ENCODE results near the gene RAD23A.
"Not testable (repeated sequence)": the region's sequence is repeated elsewhere in the genome, so short reads cannot be mapped to it uniquely, and the experiment has no call there.

The RAD23A gene

GRCh38 chr19:12945479-12946091, at the start of gene RAD23A:
RAD23A (plus strand) TSS chr19:12945862; CDS start chr19:12945949, 87 bp downstream.
- DNase-seq: peak; percentile 99

GRCh38 chr19:12896460-12896859, 49.2 kb upstream of the RAD23A start:
- no peak for DNase-seq

GRCh38 chr19:12899891-12900518, 45.7 kb upstream of the RAD23A start:
- no peak for DNase-seq

GRCh38 chr19:12907166-12907565, 38.5 kb upstream of the RAD23A start:
- DNase-seq: no peak

GRCh38 chr19:12912571-12912970, 33.1 kb upstream of the RAD23A start:
- DNase-seq: no peak

GRCh38 chr19:12913011-12913561, 32.6 kb upstream of the RAD23A start:
- no peak for DNase-seq

- DNase-seq: peak; percentile 75
These were observed 31.6 kb upstream of the RAD23A start for GRCh38 chr19:12913851-12914690.

- not testable (repeated sequence) for DNase-seq
These were observed 29.8 kb upstream of the RAD23A start for GRCh38 chr19:12915860-12916259.

- no peak for DNase-seq
These were observed 27.4 kb upstream of the RAD23A start for GRCh38 chr19:12918253-12918652.

- DNase-seq: no peak
These were observed 24.6 kb upstream of the RAD23A start for GRCh38 chr19:12921047-12921446.

- DNase-seq: no peak
These were observed 22.7 kb upstream of the RAD23A start for GRCh38 chr19:12922959-12923358.

- no peak for DNase-seq
These were observed 20.9 kb upstream of the RAD23A start for GRCh38 chr19:12924621-12925310.

- no peak for DNase-seq
These were observed 15.5 kb upstream of the RAD23A start for GRCh38 chr19:12930002-12930645.

GRCh38 chr19:12932392-12933286, 13.0 kb upstream of the RAD23A start:
- DNase-seq: no peak

GRCh38 chr19:12933287-12934072, 12.2 kb upstream of the RAD23A start, which contains the start of gene FARSA:
FARSA (minus strand) TSS chr19:12933711; CDS start chr19:12933696, 15 bp downstream.
- peak; percentile 95 for DNase-seq

- DNase-seq: no peak
These were observed 10.6 kb upstream of the RAD23A start for GRCh38 chr19:12935071-12935470.

- no peak for DNase-seq
These were observed 9.1 kb upstream of the RAD23A start for GRCh38 chr19:12936582-12936981.

GRCh38 chr19:12937093-12937926, 8.4 kb upstream of the RAD23A start:
- DNase-seq: no peak

Measured in activated effector memory CD4-positive, alpha-beta T cell treated with anti-CD3 and anti-CD28 coated beads, Interleukin-2, amount 50 U/mL, for 16 hours (primary cell).